Suppressor macrophage (primary cell): Measurements from ENCODE around the gene PKNOX1.
"Not testable (repeated sequence)": the region's sequence is repeated elsewhere in the genome, so short reads cannot be mapped to it uniquely, and the experiment has no call there.

Experiments used
- DNase-seq, 4 experiments: peaks; one replicate each; pipeline ENCODE4 v3.0.0-alpha.2; 2020 to 2022

PKNOX1 gene

DNA sequence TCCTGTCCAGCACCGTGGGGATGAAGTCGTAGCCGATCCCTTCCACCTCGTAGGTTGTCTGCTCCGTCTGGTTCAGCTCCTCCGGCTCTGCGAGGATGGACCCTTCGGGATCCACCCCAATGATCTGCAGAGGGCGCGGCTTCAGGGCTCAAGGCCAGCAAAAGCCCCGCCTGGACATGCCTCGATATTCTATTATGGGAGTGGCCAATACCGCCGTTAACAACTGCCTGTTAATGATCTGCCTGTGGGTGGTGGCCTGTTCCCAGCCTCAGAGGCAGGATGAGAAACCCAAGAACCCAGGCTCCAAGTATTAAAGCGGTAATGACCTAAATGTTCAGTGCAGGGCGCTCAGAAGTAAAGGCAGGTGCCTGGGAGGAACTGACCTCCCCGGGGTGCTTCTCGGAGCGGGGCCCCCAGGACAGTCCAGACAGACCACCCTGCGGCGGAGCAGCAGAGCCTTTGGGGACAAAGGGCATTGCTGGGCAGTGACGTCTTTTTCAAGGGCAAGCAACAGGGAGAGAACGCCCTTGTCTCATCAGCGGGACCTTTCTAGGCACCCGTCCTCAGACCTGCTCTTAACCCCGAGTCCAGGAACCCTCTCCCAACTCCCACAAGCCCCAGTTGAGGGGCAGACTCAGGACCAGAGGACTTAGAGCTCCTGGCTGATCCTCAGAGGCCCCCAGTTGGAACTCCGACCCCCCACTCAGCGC is 88.7 kb downstream of the PKNOX1 start:
- not testable (repeated sequence) for DNase-seq

DNA sequence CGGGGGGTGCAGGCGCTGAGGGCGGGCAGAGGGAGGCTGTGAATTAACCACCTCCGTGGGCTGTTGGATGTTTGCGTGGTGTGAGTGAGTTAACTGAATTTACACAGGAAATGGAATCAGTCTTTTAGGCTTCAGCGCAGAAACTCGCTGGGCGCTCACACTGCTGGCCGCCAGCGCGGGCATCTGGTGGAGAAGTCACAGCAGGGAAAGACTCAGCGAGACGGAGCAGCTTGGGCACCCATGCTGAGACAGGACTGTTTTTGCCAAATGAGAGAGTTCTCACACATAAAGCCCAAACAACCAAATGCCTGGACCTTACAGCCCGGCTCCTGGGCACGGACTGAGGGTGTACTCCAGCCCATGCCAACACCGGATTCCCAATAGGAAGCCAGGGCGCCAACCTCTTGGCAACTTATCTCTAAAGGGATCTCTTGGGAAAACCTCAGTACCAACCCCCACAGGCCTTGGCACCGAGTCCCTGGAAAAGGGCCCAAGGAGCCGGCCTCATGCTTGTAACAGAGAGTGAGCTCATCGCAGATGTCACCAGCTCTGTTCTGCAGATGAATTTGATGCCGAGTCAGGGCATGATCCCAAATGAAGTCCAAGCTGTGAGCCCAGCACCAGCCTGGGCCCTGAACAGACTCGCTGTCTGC is 90.0 kb downstream of the PKNOX1 start:
- DNase-seq = not testable (repeated sequence)

DNA sequence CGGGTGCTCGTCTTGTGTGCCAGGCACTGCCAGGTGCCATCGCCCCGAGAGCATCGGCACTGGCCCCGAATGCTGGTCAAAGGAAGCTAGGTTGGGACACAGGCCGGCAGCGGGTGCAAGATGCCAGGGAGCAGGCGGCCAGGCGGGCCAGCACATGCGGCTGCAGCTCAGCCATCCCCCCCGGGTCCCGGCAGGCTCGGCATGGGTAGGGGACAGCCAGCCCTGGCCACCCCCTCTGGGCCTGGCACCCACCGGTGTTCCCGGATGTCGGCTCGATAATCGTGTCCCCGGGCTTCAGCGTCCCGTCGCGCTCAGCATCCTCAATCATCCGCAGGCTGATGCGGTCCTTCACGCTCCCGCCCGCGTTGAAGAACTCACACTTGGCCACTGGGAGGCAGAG is 91.6 kb downstream of the PKNOX1 start:
- not testable (repeated sequence) for DNase-seq

DNA sequence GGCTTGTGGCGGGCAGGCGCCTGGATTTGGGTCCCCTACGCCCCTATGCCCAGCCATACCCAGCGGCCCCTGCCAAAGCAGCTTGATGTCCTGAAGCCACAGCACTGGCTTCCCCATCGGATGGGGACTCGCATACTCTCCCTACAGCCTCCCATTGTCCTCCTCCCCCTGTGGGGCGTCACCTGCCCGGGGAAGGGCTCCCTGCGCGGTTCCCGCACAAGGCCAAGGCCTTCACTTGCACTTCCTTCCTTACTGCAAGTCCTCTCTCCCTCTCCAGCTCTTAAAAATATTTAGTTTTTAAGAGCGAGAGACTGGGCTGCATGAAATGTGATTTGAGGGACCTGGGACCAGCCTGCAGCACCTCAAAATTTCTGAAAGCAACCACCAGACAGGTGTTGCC is 92.3 kb downstream of the PKNOX1 start:
- peak in 1 of 4 experiments; percentile 0 for DNase-seq

DNA sequence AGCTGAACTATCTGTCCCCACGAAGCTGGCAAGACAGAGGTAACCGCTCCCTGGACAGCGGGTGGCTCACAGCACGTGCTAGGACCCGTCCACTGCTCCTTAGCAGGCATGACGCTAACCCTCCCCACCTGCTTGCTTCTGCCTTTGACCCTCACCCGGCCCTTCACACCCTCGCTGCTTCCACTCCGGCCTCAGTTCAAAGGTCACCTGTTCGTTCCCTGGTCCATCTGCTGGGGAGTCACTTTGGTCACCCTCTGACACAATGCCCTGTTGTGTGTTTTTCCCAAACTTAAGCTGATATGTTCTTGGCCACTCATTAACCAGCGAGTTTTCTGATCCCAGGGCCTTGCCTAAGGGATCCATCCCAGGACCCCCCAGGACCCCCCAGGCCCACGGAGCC is 93.7 kb downstream of the PKNOX1 start:
- not testable (repeated sequence) for DNase-seq

DNA sequence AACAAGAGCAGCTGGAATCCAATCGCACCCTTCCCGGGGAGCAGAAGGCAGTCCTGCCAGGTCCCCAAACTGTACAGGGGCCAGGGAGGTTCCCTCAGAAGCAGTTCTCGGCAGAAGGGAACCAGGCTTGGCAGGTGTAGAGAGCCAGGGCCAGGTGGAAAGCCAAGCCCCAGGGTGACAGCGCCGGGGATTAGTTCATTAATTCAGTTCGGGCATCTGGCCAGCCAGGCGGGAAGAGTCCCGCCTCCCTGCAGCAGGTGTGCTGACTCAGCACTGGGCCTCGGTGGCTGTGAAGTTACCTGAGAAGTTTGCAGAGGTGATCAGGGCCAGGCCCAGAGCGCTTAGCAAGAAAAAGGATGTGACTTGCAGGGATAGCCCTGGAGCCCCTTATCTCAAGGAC is 95.3 kb downstream of the PKNOX1 start:
- DNase-seq = not testable (repeated sequence)

DNA sequence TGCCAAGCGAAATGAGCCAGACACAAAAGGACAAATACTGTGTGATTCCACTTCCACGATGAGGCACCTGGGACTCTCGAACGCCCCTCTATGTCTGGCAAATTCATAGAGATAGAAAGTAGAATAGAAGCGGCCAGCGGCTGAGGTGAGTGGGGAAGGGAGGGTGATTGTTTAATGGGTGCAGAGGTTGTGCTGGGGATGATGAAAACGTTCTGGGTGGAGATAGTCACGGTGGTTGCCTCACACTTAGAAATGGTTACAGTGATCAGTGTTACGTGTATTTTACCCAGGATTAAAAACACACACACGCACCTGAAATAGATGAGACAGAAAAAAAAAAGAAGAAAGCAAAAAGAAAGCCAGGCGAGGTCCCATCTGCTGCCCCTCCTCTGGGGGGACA is 98.4 kb downstream of the PKNOX1 start:
- DNase-seq = not testable (repeated sequence)

DNA sequence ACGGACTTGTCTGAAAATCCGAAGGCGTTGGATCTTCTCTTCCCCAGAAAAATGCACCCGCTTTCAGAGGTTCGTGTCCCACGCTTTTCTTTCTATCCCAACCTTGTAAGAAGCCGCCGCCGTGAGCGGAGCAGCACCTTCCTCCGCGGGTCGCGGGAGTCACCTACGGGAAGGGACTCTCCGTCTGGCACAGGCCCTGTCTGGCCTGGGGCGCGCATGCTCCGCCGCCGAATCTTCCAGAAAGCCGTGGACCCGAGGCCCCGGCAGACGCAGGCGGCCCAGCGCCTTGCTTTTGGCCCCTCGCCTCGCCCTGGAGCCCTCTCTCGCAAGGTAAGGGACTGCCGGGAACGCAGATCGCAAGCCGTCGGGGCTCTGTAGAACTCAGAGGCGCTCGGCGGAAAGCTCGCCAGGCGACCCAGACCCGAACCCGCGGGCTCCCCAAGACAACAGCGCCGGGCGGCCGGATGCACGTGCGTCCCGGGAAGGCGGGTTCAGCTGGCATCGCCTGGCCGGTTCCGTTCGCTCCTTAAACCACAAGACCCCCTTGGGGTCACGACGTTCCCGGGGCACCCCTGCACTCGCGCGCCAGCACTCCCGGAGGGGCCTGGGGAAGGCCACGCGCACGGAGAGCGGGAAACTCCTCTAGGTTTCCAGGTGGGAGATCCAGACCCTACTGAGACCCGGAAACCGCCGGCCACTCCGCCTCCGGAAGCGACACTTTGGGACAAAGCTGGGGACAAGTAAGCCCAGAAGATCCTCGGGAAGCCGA is 100.2 kb downstream of the PKNOX1 start:
- not testable (repeated sequence) for DNase-seq

DNA sequence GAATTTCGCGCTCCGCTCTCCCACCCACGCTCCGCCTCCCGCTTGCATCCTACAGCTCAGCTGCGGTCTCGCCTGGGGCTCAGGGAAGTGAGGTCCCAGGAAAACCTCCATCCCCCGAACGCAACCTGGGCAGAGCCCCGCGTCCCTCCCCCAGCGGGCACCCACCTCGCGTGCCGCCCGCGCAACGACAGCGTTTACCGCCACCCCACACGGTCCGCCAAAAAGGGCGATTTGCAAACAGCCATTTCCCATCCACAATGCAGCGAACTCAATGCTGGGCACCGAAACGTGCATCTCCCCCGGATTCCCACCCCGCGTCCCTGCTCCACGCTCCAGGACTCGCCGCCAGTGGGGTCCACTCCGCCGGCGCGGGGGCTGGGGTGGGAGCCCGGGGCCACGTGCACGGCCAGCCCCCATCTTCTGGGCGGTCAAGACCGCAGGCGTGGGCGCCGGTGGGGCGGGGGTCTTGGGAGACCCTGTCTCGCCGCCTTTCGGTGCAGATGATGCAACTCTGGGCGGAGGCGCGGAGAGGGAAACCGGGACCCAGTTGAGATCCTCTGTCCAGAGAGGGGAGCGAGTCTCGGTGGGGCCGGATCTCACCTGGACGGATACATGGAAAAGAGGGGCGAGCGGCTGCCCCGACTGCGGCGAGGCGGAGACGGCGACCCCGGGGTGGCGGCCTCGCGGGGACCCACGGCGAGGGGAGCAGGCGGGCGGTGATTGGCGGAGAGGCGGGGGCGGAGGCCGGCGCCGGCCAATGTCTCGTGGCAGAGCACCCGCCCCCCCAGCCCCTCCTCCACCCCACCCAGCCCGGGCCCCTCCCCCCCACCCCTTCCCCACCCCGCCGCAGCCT is 101.0 kb downstream of the PKNOX1 start, which contains the start of gene CBS:
CBS (minus strand) TSS at position 666 of the 853 bp plus-strand sequence. CDS start 3,642 bp downstream, outside the sequence.
- DNase-seq = not testable (repeated sequence)

DNA sequence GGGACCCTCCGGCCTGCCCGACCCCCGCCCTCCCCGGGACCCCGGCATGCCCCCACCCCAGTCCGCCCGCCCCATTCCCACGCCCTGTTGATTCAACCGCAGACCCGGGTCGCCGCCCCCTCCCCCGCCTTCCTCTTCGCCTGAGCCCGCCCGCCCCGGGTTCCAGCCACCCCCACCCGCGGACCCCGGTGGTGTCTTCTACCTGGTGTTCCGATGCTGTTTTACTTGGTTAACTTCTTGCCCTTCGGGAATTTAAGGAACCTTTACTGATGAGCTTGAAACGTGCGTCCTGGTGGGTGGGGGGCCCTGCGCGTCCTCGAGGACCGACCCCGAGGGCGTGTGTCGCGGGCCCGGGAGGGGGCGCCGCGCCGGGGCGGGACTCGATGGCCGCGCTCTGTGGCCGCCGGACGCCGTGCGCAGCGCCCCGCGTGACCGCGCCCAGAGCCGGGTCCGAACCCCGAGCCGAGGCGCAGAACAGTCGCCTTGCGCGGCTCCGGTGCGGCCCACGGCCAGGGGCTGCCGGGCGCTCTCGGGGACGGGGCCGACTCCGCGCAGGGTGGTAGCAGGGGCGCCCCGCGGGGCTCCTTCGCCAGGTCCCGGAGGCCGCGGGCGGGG is 101.8 kb downstream of the PKNOX1 start:
- not testable (repeated sequence) for DNase-seq

DNA sequence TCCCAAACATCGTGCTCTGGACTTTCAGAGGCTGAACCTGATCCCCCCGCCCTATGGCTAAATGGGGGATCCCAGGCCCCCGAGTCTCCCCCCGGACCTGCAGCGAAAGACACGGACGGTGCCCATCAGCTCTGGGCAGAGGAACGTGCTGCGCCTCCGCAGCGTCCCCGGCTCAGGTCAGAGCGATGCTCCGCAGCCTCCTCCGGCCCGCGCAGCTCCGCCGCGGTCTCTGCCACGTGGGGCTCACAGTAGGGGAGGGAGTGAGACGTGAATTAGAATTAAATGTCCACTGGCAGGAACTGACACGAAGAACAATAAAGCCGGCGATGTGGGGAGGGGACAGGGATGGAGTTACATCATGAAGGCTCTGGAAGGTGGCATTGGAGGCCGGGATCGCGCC is 102.3 kb downstream of the PKNOX1 start:
- not testable (repeated sequence) for DNase-seq

DNA sequence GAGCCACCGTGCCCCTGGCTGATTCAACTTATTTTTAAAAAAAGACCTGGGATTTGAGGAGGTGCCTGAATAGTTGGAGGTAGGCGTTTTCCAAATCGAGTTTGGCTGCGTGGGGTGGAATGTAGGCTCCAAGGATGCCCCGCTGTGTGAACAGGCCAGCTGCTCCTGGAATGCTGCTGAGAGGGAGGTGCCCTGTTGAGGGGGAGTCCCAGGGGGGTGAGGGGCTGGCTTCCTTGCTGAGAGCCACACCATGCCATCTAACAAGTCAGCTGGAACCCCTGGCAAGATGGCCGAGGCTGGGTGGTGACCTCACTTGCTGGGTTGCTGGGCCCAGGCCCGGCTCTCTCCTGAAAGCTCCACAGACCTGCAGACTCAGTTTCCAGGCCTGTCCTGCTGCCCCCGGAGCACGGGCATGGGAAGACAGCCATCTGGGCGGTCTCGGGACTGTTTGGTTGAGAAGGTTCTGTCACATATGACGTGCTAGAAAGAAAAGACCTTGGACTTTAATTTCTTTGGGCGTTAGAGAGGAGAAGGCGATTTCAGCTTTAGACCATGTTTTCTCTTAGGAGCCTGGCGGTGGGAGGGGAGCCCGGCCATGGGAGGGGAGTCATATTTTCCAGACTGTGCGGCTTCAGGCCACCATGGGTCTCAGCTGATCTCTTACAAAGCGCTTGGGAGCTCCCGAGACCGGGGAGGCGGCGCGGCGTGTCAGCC is 108.4 kb downstream of the PKNOX1 start:
- not testable (repeated sequence) for DNase-seq
